Eye (tissue), 1 donor: Measurements from ENCODE around the gene DNMBP.
"Not testable (repeated sequence)": the region's sequence is repeated elsewhere in the genome, so short reads cannot be mapped to it uniquely, and the experiment has no call there.

ENCODE experiments used
- DNase-seq: peaks from one replicate; pipeline ENCODE4 v3.0.0-alpha.2; 2015

DNMBP gene

DNA sequence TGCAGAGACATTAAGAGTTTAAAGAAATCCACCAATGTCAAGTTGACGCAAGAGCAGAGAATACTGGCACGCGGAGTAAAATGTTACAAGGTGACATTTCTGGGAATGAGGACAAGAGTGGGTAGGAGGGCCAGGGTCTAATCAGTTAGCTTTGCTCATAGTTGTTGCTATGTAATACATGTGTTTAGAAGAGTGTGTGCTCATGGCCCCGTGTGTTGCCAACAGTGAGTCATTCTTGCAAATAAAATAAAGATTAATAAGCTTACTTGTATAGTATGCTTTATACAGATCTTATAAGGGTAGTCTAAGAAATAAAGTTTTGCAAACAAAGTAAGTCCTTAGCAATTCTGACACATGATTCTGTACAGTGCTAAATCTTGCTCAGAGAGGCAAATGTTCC lies 64.5 kb downstream of the DNMBP start:
- DNase-seq, result peak; percentile 29

DNA sequence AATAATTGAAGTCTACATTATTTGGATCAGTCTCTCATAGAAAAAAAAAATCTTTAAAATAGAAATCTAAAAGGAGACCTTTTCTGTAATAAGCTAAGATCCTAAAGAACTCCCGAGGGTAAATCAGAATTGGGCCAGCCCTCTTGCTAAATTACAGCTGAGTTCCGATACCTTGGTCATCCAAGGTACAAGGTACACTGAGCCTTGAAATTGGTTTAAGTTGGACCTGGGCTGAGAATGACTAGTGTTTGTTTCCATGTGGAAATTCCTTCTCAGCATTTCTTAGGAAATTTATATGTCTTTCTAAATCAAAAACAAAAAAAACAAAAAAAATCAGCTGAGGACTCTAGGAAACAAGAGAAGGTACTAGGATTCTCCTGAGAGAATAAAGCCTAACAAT lies 64.9 kb downstream of the DNMBP start:
- no peak for DNase-seq

DNA sequence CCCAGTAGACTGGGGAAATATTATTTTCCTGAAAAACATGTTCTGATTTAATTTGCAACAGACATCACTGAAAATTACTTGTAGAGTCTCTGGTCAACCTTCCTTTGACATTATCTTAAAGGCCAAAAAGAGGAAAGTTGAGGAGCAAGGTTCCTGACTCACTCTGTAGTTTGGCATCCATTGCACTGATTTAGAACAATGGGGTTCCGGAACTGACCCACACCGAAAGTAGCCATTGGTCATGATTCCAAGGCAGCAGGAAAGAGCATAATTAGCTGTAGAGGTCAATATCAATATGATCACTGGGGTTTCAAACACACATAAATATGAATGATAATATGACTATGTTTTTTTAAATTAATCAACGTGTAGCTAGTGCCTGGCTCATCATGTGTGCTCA lies 65.8 kb downstream of the DNMBP start:
- DNase-seq, result no peak

DNA sequence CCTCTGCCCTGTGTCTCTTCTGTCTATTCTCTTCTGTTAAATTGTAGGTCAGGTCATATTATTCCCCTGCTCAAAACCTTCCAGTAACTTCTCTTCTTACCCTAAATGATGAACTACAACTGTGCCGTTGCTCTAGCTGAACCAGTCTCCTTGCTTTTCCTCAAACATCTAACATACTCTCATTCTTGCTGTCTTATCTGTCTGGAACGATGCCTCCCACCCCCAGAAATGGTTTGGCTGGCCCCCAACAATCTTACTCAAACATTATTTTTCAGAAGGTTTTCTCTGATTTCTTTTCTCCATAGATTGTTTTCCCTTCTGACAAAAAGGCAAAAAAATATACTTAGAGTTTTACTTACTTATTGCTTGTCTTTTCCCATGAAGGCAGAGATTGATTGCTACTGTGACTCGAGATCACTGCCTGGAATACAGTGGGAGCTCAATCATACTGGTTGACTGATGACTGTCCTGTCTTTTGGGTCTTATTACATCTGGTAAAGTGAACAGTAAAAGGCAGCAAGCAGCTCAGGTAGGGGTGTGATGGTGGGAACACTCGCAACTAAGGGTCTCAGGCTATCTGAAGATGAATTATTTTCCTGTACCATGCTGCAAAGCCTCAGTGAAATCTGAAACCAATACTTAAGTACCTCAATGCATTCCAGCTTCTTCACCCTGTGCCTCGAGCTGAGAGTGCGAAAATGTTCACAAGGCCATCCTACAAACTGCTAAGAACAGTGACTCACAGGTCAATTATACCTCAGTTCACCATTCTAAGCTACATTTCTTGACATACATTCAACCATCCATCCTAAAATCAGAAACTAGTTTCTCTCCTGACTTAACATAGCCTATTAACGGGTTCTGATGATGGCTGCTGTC lies 67.6 kb downstream of the DNMBP start:
- no peak for DNase-seq

DNA sequence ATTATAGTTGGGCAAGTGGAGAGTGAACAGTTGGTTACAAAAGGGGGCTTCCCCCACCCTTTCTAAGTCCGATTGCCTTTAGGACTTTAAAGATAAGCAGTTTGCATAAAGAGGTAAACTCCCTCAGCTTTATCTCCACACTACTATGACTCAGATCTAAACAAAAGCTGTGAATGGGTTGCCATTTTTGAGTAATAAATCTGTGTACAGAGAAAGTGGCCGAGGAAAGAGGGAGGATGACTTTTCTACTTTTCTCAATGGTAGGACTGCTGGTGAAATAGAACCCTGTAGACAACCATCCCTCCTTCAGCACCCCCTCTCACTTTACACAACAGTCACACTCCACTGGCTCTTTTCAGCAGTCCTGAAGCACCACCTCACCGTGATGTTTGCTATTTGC lies 71.2 kb downstream of the DNMBP start:
- DNase-seq, result no peak

DNA sequence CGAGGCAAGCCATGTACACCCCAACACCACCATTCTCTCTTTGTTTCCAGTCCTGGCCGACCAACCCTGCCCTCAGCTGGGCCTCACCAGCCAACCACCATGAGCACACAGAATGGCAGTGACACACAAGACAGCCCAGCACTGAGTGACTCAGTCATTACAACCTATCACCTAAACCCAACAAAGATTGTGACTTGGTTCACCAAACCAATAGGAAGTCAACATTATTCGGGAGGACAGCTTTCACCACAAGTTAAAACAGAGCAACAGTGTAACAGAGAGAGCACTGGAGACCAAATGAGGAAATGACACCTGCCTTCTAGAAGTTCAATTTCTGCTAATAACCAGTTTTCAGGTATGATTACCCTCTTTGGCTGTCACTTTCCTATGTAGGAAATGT lies 72.1 kb downstream of the DNMBP start:
- no peak for DNase-seq

DNA sequence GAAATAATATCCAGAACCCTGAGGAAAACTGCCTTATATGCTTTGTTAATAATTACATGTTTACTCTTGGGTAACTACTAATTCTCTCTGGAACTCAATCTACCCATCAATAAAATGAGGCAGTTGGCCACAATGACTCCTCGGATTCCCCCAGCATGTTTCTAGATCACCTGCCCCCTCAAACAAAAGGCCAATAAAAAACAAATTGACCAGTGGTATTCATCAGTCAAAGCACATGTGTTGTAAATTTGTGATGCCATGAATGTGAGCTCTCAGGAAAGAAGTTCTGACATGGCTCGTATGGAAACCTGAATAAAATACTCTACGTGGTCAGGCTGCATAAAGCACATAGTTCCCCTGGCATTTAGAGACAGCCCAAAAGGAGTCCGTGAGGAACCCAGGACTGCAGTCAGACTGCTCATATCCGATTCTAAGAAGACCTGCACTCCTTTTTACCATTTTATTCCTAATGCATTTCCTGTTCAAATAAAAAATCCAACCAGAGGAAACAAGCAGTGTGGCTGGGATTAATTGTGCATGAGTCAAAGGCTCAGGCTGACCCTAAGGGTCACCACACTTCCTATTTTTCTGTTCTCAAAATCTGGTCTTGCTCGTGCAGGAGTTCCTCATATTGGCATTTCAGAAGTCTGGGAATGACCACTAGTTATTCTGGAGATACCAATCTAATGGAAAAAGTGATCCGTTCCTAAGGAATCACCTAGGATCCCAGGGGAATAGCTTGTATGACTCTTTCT lies 77.4 kb downstream of the DNMBP start:
- DNase-seq, result not testable (repeated sequence)

DNA sequence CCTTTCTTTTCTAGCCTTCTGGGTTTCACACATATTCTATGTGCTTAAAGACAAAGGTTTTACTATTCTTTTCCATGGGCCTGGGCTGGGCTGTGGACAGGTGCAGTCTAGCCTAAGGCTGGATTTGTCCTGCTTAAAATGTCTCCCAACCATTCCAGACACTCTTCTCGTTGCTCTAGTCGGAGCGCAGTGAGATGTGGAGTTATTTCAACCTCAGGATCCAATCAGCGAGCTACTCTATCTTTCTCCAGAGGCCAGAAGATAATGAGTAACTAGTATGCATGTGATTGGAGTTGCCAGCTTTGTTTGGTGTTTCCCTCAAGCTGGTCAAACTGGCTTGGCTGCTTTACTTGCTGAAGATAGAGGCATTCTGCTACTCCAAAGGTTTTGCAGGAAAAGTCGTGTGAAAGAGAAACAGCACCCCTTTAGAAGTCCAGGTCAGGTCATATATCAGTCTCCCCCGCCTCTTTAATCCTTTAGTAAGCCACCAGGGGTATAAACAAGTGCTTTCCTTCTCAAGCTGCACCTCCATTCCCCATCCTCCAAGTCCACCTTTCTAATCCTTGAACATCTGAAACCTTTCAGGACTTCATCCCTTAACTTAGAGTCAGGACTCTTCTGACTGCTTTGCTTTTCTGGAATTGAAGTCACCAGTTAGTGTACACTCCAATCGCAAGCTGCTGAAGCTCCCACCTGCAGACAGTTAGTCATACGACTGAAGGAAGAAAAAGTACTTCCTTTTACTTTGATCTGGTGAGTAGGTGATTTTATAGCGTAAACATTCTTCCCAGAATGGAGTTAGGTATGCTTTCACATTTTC lies 78.8 kb downstream of the DNMBP start:
- DNase-seq, result peak; percentile 44

DNA sequence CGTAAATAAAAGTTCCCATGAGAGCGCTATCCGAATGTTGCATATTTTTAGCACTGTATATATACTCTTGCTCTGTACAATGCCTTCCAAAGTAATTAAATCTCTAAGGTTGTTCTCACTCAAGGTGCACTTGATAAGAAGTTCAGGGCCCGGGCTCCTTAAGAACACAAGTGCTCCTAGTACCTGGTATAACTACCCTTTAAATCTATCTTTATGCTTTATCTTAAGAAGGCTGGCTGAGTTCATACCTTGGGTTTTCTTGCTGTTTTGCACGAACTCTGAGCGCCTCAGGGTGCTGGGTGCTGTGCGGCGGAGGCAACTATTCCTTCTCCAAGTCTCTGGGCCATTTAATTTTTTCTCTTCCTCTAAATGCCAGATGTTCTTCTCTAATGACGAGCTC lies 80.4 kb downstream of the DNMBP start:
- no peak for DNase-seq

DNA sequence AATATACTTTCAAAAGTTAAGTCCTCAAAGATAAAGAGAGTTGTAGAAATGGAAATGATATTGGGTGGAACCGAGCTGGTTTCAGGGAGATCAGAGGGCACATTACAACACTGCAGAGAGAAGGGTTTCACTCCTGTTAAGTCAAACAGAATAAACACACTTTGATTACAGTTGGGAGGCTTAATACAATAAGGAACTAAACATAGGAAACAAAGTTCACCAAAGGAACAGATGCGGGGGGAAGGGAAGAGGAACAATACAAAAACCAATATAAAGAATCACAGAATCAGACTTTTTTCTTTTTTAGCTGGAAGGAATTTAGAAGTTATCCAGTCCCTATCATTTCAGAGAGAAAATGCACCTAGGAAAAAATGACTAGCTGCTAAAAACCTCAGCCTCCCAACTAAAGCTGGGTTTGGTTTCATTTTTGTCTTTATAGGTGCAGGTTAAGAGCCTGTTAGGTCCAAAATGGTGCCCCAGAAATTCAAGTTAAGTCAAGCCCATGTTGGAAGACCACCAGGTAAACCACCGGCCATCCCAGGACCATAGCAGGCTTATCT lies 81.9 kb downstream of the DNMBP start:
- no peak for DNase-seq

DNA sequence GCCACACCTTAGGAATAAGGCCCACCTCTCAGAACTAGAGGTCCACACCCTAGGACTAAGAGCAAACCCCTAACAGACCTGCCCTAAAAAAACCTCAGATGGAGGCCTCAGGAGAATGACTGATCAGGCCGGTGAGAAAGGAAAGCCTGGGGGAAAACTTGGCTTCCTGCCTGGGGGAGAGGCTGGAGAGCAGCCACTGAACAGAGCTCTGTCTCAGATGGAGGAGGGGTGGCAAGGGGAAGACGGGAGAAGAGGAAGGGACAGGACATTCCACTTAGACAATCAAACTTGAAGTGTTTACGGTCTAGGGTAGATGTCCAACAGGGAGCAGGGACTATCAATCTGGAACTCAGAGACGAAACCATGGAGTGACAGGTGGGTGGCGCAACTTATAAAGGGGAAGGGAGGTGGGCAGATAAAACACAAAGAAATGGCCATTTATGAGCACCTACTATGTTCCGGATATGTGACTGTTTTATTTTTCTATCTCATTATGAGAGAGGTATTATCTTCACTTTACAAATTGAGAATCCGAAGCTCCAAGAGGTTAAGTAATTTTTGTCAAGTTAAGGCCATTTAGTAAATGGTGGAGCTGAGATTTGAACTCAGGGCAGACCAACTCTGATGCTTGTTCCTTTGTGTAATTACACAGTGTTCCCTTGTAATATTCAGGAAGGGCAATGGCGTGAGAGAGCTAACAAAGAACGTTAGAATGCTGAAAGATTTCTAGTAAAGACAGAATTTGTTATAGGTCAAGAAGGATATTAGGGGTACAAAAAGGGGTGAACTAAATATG lies 82.6 kb downstream of the DNMBP start:
- no peak for DNase-seq

DNA sequence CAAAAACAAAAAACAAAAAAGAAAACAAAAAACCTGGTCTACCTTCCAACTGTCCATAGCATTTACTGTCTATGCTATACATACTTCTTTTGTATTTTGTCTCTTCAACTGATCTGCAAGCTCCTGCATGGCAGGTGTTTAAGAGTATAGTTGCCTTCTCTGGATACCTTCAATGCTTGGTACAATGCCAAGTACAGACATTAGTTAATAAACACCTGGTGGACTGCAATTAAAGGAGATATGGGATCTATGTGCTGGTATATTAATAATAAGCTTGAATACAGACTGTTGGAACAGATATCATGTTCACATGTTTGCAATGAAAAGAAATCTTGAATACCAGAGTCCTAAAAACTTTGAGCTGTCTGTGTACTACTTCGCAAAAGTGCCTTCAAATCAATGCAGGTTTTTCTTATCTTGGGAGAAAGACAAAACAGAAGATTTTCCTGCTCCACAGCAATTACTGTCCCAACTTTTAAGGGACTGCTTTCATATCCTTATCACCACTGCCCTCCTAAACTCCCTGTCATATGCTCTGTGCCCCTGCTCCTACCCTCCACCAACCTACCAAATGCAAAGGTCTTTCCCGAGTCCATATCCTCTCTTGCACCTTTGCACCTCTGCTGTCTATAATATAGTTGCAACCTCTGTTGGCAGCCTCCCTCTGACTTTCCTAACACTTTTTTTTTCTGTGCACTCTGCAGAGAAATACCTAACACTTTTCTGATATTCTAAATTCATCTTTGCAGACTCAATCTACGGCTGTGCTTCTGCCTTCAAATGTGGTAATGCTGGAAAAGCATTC lies 85.1 kb downstream of the DNMBP start:
- no peak for DNase-seq

DNA sequence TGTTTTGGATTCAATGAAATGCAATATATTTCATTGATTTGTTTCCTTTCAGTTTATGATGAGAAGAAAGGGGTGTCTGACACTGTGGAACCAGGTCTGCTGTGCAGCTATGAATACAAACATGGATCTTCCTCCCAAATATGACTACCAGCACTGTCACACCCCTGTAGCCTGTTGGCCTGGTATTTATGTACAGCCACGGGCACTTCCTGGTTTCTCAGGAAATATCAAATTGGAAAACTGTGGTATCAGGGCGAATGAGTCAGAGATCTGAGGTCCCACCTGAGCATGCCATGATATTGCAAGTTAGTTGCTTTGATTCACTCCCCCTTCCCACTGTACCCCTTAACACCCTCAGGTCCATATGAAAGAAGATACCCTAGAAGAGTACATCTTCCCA lies 87.8 kb downstream of the DNMBP start:
- DNase-seq, result no peak

DNA sequence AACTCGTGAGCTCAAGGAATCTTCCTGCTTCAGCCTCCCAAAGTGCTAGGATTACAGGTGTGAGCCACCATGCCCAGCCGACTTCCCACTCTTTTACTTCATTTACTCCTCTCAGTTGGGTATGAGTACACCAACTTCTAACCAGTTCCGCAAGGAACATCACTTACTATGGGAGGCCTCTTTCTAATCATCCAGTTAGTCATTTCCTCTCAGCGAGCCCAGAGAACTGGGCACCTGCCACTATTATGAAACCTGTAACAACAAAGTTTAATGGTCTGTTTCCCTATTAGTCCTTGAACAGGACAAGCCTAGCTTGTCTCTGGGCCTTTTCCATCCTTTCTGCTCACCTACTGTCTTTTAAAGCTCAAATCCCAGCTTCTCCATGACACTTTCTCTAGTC lies 88.8 kb downstream of the DNMBP start:
- no peak for DNase-seq

DNA sequence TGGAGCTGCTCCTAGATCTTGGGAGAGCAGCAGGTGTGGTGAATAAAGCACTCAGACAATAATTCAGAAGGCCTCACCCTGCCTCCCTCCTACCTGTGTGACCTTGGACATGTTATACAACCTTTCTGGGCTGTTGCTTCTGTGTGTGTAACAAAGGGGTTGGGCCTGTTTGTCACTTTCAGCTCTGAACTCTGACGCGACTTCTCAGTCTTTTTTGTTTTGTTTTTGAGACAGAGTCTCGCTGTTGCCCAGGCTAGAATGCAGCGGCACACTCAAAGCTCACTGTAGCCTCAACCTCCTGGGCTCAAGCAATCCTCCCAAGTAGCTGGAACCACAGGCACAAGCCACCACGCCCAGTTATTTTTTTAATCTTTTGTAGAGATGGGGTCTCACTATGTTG lies 89.3 kb downstream of the DNMBP start:
- no peak for DNase-seq

DNA sequence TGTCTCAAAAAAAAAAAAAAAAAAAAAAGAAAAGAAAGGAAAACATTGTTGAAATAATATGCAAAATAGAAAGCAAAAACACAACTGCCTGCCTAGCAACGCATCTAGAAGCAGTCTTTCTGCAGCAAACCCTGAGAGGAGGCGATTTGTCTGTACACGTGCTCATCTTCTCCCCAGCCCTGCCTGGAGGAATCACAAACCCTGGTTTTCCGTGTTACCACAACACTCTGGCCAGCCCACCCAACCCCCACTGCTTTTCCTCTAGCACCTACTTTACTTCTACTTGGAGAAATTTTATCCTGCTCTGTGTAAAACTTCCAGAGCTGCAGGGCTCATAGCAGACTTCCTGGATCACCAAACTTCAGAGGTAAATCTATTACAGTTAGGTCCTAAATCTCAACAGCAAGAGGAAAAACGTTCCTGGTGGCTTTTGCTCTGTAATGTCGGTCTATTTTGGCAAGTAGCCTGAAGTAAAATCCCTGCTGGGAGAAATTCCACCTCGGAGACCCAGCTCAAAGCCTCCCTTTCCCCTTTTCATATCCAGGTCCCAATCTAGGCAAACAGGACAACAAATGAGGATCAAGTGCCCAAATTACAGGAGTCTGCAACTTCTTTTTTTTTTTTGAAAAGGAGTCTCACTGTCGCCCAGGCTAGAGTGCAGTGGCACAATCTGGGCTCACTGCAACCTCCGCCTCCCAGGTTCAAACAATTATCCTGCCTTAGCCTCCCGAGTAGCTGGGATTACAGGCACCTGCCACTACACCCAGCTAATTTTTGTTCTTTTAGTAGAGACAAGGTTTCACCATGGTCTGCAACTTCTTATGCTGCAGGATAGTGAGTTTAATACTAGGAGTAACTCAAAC lies 91.6 kb downstream of the DNMBP start:
- peak; percentile 89 for DNase-seq

DNA sequence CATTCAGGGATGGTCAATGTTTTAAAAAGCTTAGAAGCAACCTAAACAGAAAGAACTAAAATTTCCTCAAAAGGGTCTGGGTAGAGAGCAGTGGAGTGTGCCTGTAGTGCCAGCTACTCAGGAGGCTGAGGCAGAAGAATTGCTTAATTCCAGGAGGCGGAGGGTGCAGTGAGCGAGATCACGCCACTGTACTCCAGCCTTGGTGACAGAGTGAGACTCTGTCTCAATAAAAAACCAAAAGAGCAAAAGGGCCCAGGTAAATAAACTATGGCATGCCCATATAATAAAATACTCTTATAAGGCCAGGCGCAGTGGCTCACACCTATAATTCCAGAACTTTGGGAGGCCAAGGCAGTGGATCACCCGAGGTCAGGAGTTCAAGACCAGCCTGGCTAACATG lies 93.0 kb downstream of the DNMBP start:
- DNase-seq, result no peak

DNA sequence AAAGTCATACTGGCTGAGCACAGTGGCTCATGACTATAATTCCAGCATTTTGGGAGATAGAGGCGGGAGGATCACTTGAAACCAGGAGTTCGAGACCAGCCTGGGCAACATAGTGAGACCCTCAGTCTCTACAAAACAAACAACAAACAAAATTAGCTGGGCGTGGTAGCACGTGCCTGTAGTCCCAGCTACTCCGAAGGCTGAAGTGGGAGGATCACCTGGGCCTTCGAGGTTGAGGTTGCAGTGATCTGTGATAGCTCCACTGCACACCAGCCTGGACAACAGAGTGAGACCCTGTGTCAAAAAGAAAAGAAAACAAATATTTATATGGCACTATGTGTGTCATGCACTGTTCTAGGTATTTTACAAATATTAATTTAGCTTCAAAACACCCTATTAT lies 94.3 kb downstream of the DNMBP start:
- no peak for DNase-seq

DNA sequence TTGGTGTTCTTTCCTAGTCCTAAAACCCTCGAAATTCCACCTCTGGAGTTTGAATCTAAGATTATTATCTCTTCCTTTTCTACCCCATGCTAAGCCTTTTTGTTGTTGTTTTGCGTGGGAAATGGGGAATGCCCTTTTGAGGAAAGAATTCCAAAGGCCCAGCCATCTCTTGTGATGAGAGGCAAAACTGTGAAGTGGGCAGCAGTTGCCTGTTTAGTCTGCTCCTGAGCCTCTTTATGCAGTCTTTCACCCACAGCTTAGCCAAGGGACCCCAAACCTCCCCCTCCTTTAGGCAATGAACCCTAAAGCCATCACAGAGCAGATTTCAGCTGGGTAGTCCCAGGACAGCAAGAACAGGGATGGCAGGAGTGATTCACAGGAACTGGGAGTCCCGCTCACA lies 95.5 kb downstream of the DNMBP start:
- no peak for DNase-seq

DNA sequence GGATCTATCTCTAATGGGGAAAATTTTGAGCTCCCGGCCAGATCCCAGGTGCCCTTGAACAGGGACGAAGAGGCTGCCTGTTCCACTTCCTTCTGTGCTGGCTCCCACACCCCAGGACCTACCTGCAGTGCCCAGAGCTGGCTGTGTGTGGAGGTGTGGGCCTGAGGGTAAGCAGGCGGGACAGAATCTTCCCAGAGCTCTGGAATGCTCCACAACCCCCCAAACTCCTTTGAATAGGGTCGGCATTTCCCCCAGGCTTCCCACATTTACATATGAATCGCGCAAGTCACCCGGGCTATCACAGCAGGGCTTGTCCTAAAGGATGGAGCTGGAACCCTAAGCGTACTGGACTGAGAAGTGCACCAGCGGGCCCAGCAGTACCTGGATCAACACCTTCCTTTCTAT lies 95.9 kb downstream of the DNMBP start:
- peak; percentile 89 for DNase-seq
